BJ (cell line): ENCODE measurements around the gene CLDN2. TPM values are rescaled to one million over a fixed set of nuclear protein-coding genes. Genes with fewer than 3 reads are reported as not detected.

Experiments
- CTCF ChIA-PET: fragments of 350-600 bp; formaldehyde crosslinking; extraction: SDS; loops from one replicate; lab custom pipeline; 2021; ENCODE audit warnings: antibody characterized with exemption, inconsistent platforms; lab: Yijun Ruan, JAX
- POLR2A ChIA-PET: fragments of 300-600 bp; sonication (Branson Sonifier 250); formaldehyde crosslinking; extraction: SDS; loops from one replicate; lab custom pipeline; 2021; ENCODE audit warnings: antibody characterized with exemption; lab: Charles Lee
- DNase-seq: peaks from one replicate; pipeline ENCODE4 v3.0.0-alpha.2; 2011; ENCODE audit warnings: low read depth
- H3K27me3 ChIP-seq: 2 replicates; pipeline ENCODE4 v1.6.0; 2011; ENCODE audit warnings: low read length; ENCODE audit not compliant: control insufficient read depth, insufficient read depth
- H3K36me3 ChIP-seq: 2 replicates; pipeline ENCODE4 v1.5.1; 2011; ENCODE audit warnings: low read length; ENCODE audit not compliant: control insufficient read depth, insufficient read depth
- H3K4me3 ChIP-seq: 2 replicates; pipeline ENCODE4 v1.5.1; 2011; ENCODE audit warnings: low read depth, mild to moderate bottlenecking, control low read depth, low read length
- polyA plus RNA-seq: library from polyadenylated mRNA; depleted of rRNA; stranded (reverse); fragments of >200 nt; gene quantifications from 2 replicates; pipeline ENCODE4 v1.2.3, GENCODE V29; 2011
- TF ChIP-seq, protein P1 (sequence below): IDR thresholded peaks from 2 replicates; pipeline ENCODE4 v1.5.1; 2011; ENCODE audit warnings: low read depth, mild to moderate bottlenecking, control low read depth, inconsistent platforms, low read length, moderate library complexity; ENCODE audit not compliant: insufficient read depth

The CLDN2 gene
- polyA plus RNA-seq, 1 experiment: not detected

DNA sequence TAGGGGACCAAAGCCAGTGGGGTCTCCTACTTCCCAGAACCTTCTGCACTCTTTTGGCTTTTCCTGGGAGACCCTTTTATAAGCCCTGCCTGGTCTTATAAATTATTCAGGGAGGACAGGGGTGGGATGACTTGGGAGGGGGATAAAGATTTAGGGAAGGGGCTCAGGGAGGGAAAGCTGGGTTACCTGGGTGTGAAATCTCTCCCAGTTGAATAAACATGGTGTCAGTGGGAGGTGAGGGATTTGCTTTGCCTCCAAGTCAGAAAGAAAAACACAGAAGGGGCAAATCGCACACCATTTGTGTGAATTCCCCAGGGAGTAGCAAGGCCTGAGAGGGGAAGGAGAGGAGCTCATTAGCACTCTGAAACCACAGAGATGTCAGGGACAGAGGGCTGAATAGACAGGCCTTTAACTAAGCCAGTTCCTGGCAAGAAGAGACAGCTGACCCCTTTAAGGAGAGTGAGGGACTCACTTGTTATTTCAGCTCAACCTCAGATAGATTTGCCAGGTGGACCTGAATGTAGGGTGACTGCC, 16.8 kb upstream of the CLDN2 start, which contains the start of gene RIPPLY1:
RIPPLY1 (minus strand) TSS at position 51 of the 534 bp plus-strand sequence. CDS start 54 bp downstream, outside the sequence.
- CTCF ChIA-PET: interaction anchor here (1.0 to 3.6 kb wide), 2 partner anchors 9 to 12 kb away, joined by 3 to 13 read pairs; no protein-coding TSS in a partner anchor
- no peak for DNase-seq
- Histone ChIP-seq H3K4me3 (no peak within 1 kb of the TSS), H3K36me3 (no peaks in the 10 kb centered on the region), H3K27me3 (no peaks in the 10 kb centered on the region)
- POLR2A ChIA-PET: no interaction called here
- TF ChIP-seq, protein P1, sequence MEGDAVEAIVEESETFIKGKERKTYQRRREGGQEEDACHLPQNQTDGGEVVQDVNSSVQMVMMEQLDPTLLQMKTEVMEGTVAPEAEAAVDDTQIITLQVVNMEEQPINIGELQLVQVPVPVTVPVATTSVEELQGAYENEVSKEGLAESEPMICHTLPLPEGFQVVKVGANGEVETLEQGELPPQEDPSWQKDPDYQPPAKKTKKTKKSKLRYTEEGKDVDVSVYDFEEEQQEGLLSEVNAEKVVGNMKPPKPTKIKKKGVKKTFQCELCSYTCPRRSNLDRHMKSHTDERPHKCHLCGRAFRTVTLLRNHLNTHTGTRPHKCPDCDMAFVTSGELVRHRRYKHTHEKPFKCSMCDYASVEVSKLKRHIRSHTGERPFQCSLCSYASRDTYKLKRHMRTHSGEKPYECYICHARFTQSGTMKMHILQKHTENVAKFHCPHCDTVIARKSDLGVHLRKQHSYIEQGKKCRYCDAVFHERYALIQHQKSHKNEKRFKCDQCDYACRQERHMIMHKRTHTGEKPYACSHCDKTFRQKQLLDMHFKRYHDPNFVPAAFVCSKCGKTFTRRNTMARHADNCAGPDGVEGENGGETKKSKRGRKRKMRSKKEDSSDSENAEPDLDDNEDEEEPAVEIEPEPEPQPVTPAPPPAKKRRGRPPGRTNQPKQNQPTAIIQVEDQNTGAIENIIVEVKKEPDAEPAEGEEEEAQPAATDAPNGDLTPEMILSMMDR: no peak

GRCh38 chrX:106903856-106904528, 16.2 kb upstream of the CLDN2 start:
- no peaks in the 10 kb centered on the region for H3K27me3 ChIP-seq
- H3K4me3 ChIP-seq: no peak overlapping the region
- ChIA-PET POLR2A (no interaction called here), CTCF (interaction anchor here (3.6 kb wide), 1 partner anchor 9 kb away, joined by 13 read pairs; no protein-coding TSS in a partner anchor)
- H3K36me3 ChIP-seq: no peaks in the 10 kb centered on the region
- DNase-seq: no peak
- TF ChIP-seq, protein P1: no peak

DNA sequence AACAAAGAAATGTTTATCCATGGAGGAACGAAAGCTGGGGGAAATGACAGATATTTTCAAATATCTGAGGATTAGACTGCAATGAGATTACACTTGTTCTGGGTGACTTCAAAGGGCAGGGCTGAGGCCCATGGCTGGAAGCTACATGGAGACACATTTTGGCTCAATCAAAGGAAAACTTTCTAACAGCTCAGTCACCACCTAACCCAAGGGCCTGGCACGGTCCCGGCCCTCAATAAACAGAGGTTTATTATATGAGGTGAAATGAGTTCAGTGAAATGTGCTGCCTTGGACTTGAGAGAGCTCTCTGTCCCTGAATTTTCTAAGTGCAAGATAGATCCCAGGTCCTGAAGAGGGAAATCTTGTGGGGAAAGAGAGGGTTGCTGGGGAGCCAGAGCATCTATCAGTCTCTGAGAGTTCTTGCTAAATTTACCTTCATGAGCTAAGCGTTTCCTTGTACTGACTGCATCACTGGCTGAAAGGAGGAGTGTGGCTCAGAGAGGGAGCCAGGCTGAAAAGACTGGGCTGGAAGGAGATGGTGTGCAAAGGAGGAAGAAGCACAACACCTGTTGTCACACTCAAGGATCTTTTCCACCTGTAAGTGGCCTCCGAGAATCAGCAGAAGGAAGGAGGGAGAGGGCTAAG, 15.0 kb upstream of the CLDN2 start:
- TF ChIP-seq, protein P1: no peak
- H3K4me3 ChIP-seq: no peak overlapping the region
- no peaks in the 10 kb centered on the region for H3K27me3 ChIP-seq
- H3K36me3 ChIP-seq: no peaks in the 10 kb centered on the region
- POLR2A ChIA-PET: no interaction called here
- no peak for DNase-seq
- CTCF ChIA-PET: interaction anchor here (3.6 kb wide), 1 partner anchor 11 kb away, joined by 13 read pairs; no protein-coding TSS in a partner anchor

DNA sequence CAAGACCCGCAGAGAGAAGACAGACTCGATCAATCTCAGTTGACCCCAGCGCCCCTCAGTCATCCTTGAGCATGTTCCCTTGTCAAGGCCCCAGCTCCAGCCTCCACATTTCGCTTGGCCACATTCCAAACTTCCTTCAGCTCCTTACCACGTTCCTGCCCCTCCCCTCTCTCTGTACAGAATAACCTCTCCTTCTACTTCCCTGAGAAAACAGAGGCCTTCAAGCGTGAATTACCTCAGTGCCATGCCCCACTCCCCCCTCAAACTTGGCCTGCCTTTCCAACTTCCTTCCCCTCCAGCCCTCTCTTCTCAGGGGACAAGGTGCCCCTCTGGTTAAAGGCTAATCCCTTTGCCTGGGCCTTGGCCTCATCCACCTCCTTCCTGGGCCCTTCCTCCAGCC, 13.8 kb upstream of the CLDN2 start:
- no peak overlapping the region for H3K4me3 ChIP-seq
- H3K27me3 ChIP-seq: no peaks in the 10 kb centered on the region
- TF ChIP-seq, protein P1: no peak
- no peak for DNase-seq
- ChIA-PET POLR2A (no interaction called here), CTCF (interaction anchor here (0.6 to 3.6 kb wide), 3 partner anchors 12 to 932 kb away, joined by 3 to 13 read pairs (median 3); no protein-coding TSS in a partner anchor)
- no peaks in the 10 kb centered on the region for H3K36me3 ChIP-seq

- TF ChIP-seq, protein P1: no peak
- POLR2A ChIA-PET: no interaction called here
- no peak overlapping the region for H3K4me3 ChIP-seq
- DNase-seq: no peak
- no peaks in the 10 kb centered on the region for H3K27me3 ChIP-seq
- CTCF ChIA-PET: no interaction called here
- H3K36me3 ChIP-seq: no peaks in the 10 kb centered on the region
These were observed 7.3 kb upstream of the CLDN2 start for GRCh38 chrX:106912864-106913263.
